Fibroblast of lung (primary cell): ENCODE data around the gene MSI2.

ENCODE experiments used
- EZH2 ChIP-seq: IDR thresholded peaks from 2 replicates; pipeline ENCODE4 v1.5.1; 2012; ENCODE audit warnings: low read length, control low read depth, mild to moderate bottlenecking; ENCODE audit errors: missing control alignments
- TF ChIP-seq, protein P1 (sequence below), 2 donors: IDR thresholded peaks in 1 of 2; conservative IDR thresholded peaks in 1 of 2; 1 replicate in 1 of 2; 2 replicates in 1 of 2; pipeline ENCODE4 v1.5.1; 2011 to 2012; ENCODE audit warnings: low read length in 2 of 2, control low read depth in 1 of 2, inconsistent platforms in 1 of 2, low read depth in 1 of 2, mild to moderate bottlenecking in 1 of 2

- TF ChIP-seq, protein P1, sequence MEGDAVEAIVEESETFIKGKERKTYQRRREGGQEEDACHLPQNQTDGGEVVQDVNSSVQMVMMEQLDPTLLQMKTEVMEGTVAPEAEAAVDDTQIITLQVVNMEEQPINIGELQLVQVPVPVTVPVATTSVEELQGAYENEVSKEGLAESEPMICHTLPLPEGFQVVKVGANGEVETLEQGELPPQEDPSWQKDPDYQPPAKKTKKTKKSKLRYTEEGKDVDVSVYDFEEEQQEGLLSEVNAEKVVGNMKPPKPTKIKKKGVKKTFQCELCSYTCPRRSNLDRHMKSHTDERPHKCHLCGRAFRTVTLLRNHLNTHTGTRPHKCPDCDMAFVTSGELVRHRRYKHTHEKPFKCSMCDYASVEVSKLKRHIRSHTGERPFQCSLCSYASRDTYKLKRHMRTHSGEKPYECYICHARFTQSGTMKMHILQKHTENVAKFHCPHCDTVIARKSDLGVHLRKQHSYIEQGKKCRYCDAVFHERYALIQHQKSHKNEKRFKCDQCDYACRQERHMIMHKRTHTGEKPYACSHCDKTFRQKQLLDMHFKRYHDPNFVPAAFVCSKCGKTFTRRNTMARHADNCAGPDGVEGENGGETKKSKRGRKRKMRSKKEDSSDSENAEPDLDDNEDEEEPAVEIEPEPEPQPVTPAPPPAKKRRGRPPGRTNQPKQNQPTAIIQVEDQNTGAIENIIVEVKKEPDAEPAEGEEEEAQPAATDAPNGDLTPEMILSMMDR (conservative IDR thresholded peaks at IDR 0.05 in 1 of 2, IDR thresholded peaks at IDR 0.05 in 1 of 2; ENCODE audit: low read depth in 1 of 2, low read length in 2 of 2): no peak
- TF ChIP-seq EZH2: peak; percentile 42
These were observed 467.2 kb downstream of the MSI2 start for GRCh38 chr17:57723427-57724025.
